NCI-H1694 treated with DMSO at 0.1 percent for 48 hours (cell line): ENCODE data around the gene PRM3.

Experiments
- DNase-seq: peaks from one replicate; lab custom pipeline; 2025; lab: John Stamatoyannopoulos, UW

PRM3 gene

DNA sequence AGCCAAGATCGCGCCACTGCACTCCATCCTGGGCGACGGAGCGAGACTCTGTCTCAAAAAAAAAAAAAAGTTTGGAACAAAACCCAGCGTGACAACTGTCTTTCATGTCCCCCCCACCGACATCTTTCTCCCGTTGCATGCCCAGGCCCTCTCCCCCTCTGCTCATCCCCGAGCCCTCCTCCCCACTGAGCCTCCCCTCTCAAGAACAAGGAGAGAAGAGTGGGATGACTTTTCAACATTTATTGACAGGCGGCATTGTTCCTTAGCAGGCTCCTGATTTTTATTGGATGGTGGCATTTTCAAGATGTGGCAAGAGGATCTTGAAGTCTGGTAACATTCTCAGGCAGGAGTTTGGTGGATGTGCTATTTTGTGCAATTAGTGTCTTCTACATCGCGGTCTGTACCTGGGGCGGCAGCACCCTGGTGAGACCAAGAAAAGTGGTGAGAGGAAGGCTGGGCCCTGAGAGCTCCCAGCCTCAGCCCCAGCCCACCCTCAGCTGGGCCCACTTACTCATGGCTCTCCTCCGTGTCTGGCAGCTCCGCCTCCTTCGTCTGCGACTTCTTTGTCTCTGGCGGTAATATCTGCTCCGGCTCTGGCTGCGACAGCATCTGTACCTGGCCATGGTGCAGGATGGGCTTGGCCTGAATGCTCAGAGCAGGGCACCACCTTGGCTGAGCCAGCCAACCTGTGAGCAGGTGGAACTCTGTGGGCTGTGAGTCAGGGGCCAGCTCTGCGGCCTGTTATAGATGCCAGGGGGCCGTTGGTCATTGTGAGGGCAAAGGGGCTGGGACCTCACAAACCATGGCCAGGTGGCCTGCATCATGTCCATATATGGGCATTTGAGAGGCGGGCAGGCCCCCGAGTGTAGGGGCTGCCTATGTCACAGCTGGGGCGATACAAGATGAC is 7.4 kb upstream of the PRM3 start, which contains the start of gene PRM1:
TSS of gene PRM1 (minus strand) at position 715 of the 907 bp plus-strand sequence. CDS start at position 623, 92 bp downstream.
- no peak for DNase-seq

DNA sequence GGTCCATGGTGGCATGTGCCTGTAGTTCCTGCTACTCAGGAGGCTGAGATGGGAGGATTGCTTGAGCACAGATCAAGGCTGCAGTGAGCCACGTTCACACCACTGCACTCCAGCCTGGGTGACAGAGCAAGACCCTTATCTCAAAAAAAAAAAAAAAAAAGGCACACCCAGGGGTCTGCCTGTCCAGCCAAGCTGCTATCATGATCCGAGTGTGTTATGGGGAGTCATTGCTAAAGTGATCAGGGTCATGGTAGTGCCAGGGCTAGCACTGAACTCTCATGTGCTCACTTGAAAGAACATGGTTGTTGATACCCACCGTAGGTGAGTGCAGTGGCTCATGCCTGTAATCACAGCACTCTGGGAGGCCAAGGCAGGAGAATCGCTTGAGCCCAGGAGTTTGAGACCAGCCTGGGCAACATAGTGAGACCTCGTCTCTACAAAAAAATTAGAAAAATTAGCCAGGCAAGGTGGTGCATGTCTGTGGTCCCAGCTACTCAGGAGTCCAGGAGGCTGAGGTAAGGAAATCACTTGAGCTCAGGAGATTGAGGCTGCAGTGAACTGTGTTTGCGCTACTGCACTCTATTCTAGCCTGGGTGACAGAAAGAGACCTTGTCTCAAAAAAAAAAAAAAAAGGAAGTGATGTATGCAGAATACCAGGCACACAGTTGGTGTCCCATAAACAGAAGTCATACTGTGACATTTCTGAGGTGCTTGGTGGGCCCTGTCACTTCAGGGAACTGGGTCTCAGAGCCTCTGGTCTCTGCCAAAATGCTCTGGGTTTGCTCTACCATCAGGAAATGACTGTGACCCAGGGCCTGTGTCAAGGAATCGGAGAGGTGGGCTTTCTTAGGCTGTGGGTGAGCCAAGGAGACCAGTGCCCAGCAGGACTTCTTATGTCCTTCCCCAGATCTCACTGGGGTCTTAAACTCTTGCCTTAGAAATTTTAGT is 5.5 kb upstream of the PRM3 start:
- DNase-seq, result no peak

DNA sequence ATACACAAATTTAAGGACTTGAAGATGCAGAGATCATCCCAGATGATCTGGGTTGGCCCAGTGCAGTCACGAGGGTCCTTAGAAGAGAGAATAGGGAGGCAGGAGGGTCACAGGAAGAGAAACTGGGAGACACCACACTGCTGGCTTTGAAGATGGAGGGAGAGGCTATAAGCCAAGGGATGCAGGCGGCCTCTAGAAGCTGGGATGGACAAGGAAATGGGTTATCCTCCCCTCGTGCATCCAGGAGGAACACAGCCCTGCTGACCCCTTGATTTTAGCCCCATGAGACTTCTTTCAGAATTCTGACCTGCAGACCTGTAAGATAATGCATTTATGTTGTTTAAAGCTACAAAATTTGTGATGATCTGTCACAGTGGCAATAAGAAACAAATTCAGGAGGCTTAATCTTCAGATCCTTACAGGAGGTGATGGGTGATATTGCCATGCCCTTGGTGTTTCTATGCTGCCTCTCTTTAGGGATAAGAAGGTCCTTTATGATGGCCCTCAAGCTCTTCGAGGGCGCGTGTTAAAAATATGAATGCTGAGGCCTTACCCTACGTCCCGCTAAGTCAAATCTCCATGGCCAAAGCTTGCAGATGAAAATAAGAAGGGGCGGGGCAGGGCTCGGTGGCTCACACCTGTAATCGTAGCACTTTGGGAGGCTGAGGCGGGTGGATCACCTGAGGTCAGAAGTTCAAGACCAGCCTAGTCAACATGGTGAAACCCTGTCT is 4.3 kb upstream of the PRM3 start:
- DNase-seq, result no peak

DNA sequence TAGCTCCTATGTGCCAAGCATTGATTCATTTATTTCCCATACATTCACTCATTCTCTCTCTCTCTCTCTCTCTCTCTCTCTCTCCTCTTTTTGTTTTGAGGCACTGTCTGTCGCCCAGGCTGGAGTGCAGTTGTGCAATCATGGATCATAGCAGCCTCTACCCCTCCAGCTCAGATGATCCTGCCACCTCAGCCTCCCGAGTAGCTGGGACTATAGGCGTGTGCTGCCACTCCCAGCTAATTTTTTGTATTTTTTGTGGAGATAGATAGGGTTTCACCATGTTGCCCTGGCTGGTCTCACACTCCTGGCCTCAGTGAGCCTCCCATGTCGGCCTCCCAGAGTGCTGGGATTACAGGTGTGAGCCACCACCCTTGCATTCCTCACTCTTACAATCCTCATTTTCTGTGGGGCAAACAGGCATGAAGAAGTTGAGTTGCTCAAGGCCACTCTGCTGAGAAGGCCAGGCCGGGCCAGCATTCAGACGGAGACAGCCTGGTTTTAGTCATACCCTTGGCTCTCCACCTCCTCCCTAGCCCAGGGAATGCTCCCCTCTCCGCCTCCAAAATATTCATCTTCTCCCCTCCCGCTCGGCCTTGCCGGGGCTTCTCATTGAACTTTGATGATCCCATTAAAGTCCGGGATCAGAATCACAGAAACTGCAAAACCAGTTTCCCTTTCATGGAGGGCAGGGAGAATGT is 3.6 kb upstream of the PRM3 start:
- no peak for DNase-seq

DNA sequence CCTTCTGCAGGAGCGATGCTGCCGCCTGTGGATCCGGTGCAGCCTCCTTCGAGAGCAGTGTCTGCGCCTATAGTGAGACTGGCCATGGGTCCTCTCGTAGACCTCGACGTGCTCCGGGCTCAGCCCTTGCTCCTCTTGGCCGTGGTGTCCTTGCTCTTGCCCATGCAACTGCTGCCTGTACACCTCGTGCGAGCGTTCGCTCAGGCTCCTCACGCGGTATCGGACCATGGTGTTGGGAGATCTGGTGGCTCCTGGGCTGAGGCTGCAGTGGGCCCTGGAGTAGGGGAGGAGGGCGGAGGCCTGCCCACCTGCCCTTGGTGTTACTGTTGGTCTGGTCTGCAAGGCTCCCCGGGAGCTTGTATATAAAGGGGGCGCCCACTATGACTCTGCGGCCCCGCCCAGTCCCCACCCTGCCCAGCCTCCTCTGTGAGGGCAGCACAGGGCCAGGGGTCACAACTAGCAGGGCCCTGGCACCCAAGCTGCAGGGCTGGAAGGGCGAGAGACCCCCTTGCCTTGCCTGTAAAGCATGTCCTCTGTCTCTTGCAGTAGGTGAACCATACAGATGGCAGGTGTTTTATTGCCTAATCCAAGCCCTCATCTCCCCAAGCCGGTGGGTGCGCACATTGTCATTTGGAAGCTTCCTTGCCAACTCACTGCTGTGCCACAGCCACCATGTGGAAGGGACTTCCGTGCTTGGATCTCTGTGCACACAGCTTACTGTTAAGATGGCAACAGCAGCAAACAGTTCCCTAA is 2.9 kb upstream of the PRM3 start, which contains the start of gene PRM2:
TSS of gene PRM2 (minus strand) at position 338 of the 753 bp plus-strand sequence. CDS start at position 228, 110 bp downstream.
- DNase-seq, result no peak

DNA sequence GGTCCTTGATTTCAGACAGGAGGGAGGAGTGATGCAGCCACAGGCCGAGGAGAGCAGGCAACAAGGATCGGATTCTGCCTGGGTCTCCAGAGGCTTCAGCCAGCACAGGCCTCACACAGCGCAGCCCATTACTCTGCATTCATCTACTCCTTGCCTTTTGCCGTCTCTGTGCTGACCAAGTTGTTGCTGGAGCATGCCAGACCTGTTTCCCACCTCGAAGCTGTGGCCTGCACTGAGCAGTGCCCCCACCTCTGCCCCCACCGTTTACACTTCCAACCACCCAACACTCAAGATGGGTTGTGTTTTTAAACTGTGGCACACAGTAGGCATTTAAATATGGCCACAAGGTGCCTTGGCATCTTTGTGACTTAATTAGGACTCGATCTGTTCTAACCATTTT is 1.5 kb upstream of the PRM3 start:
- DNase-seq, result no peak

DNA sequence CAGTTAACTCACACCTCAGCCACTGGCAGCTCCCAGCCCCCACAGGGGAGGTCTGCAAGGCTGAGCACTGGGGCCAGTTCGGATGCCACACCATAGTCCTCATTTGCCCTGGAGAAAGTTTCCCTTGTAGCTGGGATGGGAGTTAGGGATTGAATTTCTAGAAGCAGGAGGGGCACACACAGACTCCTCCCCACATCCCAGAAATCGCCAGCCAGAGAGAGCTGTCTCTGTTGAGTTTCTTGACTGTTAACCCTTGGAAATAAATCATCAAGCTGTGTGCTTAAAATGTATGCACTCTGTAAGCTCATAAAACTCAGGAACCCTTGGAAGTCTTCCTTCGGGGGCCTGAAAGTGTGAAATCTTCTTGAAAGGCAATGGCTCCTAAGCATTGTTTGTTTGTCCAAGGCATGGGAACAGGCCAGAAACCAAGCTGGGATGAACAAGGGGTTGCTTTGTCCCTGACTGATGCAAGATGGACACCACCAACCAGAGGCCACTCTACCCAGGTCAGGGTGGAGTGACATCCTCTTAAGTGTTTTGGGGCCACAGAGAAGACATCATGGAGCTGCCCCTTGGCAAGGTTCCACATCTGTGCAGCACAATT is 394 bp upstream of the PRM3 start:
- DNase-seq, result no peak

DNA sequence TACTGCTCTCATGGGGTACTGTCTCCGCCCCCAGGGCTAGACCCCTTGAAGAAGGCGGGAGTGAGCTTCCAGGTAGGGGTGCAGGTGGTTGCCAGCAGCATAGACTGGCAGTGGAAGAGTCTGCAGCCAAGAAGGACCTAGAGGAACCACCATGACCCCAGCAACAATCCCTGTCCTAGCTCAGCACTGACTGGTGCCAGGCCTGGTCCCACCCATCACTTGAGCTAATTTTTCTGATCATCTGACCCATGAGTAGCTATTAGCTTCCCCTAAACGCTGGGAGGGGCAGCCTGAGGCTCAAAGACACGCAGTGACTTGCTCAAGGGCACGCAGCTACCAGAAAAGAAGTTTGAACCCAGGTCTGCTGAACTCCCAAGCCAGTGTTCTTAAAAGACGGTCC is 945 bp downstream of the PRM3 start:
- DNase-seq, result no peak

DNA sequence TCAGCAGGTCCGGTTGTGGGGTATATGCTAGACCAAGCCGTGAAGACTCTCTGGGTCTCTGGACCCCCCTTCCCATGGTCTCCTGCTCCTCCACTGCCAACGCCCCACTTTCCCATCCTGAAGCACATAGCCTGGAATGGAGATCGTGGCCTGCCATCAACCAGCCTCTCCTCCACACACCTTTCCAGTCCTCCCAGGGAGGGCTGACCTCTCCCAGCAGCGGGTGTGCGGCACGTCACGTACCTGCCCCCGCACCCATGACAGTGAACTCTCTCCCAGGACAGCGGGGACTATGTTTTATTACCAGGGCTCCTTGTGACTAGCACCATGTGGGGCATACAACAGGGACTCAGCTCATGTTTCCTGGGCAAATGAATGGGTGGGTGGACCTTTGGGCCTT is 1.8 kb downstream of the PRM3 start:
- DNase-seq, result no peak

DNA sequence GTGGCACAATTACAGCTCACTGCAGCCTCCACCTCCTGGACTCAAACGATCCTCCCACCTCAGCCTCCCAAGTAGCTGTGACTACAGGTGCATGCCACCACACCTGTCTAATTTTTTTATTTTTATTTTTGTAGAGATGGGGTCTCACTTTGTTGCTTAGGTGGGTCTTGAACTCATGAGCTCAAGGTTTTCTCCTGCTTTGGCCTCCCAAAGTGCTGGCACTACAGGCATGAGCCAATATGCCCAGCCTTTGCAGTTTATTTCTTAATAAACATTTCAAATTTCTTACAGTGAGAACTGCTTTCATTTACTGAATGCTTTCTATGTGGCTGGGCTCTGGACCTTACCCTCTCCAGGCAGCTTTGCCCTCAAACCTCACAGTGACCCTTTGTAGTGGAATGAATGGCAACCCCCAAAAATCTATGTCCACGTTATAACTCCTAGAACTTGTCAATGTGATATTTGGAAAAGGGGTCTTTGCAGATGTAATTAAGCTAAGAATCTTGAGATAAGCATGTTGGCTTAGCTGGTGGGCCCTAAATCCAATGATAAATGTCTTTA is 2.7 kb downstream of the PRM3 start:
- no peak for DNase-seq

DNA sequence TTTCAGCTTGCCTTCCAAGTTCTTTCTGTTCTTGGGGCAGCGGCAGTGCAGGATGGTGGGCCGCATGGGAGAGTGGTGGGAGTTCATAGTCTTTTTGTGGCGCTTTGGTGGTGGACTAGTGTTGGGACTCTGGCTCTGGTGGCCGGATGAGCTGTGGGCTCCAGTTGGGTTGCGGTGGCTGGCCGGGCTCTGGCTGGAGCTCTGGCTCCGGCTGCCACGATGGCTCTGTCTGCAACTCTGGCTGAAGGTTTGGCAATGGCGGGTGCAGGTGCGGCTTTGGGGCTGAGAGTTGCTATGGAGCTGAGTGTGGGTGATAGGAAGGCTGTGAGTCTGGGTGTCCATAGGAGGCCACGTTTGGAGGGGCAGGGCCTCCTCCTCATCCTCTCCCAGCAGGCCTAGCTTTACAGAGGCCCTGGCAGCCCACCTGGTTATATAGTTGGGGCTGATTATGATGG is 4.5 kb downstream of the PRM3 start, which contains the start of gene TNP2:
TSS of gene TNP2 (minus strand) at position 405 of the 455 bp plus-strand sequence. CDS start at position 342, 63 bp downstream.
- DNase-seq, result no peak

DNA sequence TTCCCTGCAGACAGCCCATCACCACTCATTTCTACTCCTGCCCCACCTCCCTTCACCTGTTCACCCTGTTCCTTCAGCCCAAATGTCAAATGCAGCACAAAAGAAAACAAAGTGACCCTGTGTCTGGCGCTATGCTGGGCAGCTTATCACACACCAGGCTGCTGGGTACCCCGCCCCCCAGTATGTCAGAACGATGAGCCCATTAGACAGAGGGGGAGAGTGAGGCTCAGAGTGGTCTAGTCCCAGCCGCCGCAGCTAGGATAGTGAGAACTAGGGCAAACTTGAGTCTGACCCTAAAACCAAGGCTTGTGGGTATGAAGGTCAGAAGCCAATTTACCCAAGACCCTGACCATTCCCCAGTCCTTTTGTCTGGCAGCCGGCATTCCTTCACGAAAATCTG is 8.3 kb downstream of the PRM3 start:
- DNase-seq, result no peak

DNA sequence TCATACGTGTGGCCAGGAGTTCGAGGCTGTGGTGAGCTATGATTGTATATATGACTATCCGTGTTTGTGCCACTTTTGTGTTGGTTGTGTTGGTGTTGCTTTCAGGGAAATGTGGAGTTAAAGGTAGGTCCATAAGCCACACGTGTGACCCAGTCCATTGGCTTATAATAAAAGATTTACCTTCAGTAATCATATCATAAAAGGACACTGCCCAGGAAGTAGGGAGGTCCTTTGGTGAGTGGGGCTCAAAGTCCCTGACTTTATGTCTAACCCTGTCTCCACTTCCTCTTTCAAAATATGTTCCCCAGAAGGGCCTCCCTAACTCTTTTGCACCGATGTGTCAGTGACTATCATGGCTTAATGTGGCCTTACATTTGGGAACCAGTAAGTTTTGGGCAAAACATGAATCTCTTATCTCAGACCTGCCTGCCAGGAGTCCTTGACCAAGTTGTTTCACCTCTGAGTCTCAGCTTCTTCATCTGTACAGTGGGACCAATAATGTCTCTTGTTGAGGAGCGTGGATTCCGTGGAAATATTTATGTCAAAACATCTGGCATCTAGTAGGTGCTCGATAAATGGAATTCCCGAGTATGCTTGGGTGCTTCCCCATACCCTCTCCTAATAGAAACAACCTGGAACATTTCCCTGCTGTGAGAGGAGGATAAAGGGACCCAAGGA is 9.1 kb downstream of the PRM3 start:
- DNase-seq, result no peak

DNA sequence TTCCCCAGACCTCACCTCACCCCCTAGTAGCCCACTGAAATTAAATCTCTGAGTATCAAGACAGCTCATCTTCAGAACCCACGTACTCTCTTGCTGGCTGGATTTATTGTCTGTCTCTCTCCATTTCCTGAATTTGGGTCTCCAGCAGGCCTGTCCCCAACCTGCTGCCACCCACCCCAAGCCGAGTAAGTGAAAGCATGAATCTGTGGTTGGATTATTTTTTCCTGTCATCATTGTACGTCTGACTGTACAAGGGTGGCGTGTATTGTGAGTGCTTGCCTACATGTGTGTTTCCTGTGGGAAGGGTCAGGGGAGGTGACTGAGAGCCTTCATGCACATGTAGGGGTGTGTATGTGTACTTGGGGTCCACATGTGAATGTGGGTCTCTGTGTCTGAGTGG is 9.7 kb downstream of the PRM3 start:
- no peak for DNase-seq

DNA sequence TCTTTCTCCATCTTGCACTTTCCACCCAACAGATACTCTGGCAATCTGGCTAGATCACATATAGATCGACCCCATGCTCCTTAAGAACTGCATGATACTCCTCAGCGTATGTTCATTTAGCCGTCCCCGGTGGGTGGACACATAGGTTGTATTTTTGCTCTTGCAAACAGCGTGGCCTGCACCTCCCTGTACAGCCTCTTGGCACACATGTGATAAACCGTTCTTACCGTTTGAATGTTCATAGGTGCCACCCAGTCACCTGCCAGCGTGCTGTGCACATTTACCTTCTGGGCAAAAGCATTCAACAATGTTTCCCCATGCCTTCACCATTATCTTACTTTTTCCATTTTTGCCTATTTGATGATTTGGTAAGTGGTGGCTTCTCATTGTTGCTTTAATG is 10.5 kb downstream of the PRM3 start:
- no peak for DNase-seq

DNA sequence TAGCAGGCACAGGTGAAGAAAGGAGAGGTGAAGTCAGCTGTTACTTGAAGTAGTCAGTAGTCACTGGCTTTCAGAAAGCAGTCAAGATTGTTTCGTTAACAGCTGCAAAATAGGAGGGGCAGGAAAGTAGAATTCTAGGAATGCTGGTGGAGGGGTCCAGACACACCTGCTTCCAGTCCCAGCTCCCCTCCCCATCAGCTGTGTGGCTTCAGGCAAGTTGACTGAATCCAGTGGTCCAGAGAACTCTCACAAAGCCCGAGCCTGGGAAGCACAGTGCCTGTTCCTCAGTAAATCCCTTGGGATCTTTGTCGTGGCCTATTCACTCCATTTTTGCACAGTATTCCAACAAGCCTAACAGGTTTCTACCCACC is 12.8 kb downstream of the PRM3 start:
- no peak for DNase-seq

DNA sequence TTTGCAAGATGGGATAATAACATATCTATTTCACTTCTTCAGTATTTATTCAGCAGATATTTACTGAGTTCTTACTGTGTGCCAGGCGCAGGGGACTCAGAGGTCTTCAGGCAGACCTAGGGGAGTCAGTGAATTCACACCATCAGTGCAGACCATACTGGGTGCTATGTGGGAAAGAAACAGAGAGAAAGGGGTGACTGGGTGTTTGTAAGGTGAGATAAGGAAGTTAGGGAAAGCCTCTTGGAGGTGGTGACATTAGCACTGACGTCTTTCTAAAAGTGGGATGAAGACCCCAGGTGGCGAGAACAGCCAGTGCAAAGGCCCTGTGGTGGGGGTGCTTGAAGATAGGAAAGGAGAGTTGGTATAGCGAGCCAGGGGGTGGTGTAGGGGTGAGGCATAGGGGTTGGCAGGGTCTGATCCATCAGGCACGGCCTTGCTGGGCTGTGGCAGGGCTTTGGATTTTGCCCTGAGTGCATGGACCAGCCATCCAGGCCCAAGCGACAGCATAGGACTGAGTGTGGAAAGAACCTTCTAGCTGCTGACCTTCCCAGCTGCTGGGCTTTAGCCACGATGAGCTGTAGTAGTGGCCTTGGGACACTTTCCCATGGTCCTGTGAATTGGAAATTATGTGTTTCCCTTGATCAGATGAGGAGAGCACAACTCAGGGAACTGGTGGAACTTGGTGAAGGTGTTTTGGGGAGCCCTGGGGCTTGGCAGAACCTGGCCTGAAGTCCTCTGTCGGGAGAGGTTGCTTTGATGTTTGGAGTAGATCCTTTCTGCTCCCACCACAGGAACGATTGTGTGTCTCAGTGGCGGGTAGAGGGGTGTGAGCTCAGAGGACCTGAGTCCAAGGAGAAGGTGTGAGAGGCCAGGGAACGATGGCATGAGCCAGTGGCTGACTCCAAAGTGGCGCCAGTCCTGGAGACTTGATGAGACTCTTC is 13.5 kb downstream of the PRM3 start:
- no peak for DNase-seq
